ENCODE data around the gene GRIK1.

The GRIK1 gene

DNA sequence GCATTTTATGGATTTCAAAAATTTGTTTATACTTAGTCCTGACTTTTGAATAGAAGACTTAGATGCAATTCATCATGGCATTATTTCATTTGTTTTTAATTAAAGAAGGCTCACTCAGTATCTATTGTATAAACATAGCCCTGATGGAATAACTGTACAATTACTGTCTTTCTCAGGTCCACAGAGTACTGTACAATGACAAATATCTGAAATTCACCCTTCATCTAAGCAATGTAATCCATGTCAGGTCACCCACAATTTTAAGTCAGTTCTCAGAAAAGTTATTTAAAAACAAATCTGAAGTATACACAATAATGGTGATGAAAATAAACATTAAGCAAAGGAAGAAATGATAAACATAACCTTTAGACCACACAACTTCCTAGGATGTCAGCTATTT is 311.9 kb downstream of the GRIK1 start:
- Histone ChIP-seq H3K4me3 (ENCODE audit: severe bottlenecking) (no peak overlapping the region), H3K27ac (ENCODE audit: poor library complexity, severe bottlenecking) (no peak overlapping the region), H3K27me3 (ENCODE audit: insufficient read depth, poor library complexity, severe bottlenecking) (no peaks in the 10 kb centered on the region), H3K9me3 (ENCODE audit: severe bottlenecking) (no peaks in the 10 kb centered on the region), H3K36me3 (ENCODE audit: low read depth) (no peaks in the 10 kb centered on the region), H3K4me1 (ENCODE audit: insufficient read depth, poor library complexity, severe bottlenecking) (no peaks in the 10 kb centered on the region)
- ATAC-seq (ENCODE audit: low read depth) (no peak), DNase-seq (ENCODE audit: low spot score) (no peak)
- TF ChIP-seq, protein P1, sequence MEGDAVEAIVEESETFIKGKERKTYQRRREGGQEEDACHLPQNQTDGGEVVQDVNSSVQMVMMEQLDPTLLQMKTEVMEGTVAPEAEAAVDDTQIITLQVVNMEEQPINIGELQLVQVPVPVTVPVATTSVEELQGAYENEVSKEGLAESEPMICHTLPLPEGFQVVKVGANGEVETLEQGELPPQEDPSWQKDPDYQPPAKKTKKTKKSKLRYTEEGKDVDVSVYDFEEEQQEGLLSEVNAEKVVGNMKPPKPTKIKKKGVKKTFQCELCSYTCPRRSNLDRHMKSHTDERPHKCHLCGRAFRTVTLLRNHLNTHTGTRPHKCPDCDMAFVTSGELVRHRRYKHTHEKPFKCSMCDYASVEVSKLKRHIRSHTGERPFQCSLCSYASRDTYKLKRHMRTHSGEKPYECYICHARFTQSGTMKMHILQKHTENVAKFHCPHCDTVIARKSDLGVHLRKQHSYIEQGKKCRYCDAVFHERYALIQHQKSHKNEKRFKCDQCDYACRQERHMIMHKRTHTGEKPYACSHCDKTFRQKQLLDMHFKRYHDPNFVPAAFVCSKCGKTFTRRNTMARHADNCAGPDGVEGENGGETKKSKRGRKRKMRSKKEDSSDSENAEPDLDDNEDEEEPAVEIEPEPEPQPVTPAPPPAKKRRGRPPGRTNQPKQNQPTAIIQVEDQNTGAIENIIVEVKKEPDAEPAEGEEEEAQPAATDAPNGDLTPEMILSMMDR (IDR thresholded peaks at IDR 0.05; ENCODE audit: poor library complexity, severe bottlenecking) = no peak

DNA sequence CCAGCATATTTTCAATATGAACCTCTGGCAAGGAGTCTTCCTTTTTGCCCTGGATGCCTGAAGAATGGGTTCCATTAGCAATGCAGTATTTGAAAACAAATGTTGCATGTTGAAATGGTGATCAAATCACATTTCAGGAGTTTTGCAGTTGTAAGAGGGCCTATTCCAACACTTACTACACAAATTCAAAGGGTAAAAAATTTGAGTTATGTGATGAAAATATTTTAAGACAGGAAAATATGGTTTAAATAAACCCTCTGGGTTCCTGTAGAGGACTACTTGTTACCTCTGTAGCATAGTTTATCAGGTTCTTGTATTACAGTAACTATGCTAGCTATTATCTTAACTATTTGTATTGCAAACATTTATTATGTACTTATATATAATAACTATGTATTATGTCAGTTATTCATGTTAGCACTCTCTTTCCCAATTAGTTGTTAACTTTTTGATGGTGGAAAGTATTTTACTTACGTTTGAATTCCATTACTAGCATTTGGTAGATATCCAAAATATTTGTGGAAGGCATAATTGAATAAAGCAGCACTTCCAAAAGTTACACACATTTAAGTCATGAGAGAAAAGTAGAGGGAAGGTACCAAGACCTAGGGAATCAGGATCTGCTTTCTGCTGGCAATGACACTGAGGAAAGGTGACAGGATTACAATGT is 312.9 kb downstream of the GRIK1 start:
- Histone ChIP-seq H3K27ac (ENCODE audit: poor library complexity, severe bottlenecking) (no peak overlapping the region), H3K4me1 (ENCODE audit: insufficient read depth, poor library complexity, severe bottlenecking) (no peaks in the 10 kb centered on the region), H3K9me3 (ENCODE audit: severe bottlenecking) (no peaks in the 10 kb centered on the region), H3K36me3 (ENCODE audit: low read depth) (no peaks in the 10 kb centered on the region), H3K4me3 (ENCODE audit: severe bottlenecking) (no peak overlapping the region), H3K27me3 (ENCODE audit: insufficient read depth, poor library complexity, severe bottlenecking) (no peaks in the 10 kb centered on the region)
- DNase-seq (ENCODE audit: low spot score) (no peak), ATAC-seq (ENCODE audit: low read depth) (no peak)
- TF ChIP-seq, protein P1 (IDR thresholded peaks at IDR 0.05; ENCODE audit: poor library complexity, severe bottlenecking) = no peak

DNA sequence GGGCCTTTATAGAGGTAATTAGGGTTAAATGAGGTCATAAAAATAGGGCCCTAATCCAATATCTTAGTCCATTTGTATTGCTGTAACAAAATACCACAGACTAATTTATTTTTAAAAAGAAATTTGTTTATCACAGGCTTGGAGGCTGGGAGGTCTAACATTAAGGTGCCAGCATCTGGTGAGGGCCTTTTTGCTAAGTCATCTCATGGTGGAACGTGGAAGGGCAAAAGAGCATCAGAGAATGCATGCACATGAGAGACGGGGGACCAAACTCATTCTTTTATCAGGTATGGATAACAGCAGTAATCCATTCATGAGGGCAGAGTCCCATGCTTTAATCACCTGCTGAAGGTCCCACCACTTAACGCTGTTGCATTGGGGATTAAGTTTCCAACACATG is 313.8 kb downstream of the GRIK1 start:
- Histone ChIP-seq H3K4me3 (ENCODE audit: severe bottlenecking) (no peak overlapping the region), H3K4me1 (ENCODE audit: insufficient read depth, poor library complexity, severe bottlenecking) (no peaks in the 10 kb centered on the region), H3K36me3 (ENCODE audit: low read depth) (no peaks in the 10 kb centered on the region), H3K27me3 (ENCODE audit: insufficient read depth, poor library complexity, severe bottlenecking) (no peaks in the 10 kb centered on the region), H3K27ac (ENCODE audit: poor library complexity, severe bottlenecking) (no peak overlapping the region), H3K9me3 (ENCODE audit: severe bottlenecking) (no peaks in the 10 kb centered on the region)
- no peak for ATAC-seq (ENCODE audit: low read depth)
- DNase-seq (ENCODE audit: low spot score) = no peak
- TF ChIP-seq, protein P1 (IDR thresholded peaks at IDR 0.05; ENCODE audit: poor library complexity, severe bottlenecking) = no peak

DNA sequence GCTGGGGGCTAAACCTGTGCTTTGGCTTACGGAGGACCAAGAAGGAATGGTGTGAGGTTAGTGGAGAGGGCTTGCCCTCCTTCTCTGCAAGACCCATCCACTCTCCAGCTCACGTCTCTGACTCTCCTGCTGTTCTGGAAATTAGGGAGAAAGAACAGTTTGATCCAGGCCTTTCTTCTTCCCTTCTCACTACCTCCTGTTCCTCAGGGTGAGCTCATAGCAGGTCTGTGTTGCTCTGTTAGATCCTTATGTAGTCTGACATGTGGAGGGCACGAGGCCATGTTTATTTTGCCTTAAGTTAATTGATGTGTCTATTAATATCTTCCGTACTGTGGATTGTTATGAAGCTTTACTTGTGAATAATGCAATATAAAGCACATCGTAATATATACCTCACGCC is 315.0 kb downstream of the GRIK1 start:
- no peaks in the 10 kb centered on the region for H3K9me3 ChIP-seq (ENCODE audit: severe bottlenecking)
- H3K4me1 ChIP-seq (ENCODE audit: insufficient read depth, poor library complexity, severe bottlenecking) = no peaks in the 10 kb centered on the region
- no peaks in the 10 kb centered on the region for H3K27me3 ChIP-seq (ENCODE audit: insufficient read depth, poor library complexity, severe bottlenecking)
- TF ChIP-seq, protein P1 (IDR thresholded peaks at IDR 0.05; ENCODE audit: poor library complexity, severe bottlenecking) = no peak
- ATAC-seq (ENCODE audit: low read depth) (no peak), DNase-seq (ENCODE audit: low spot score) (no peak)
- H3K27ac ChIP-seq (ENCODE audit: poor library complexity, severe bottlenecking) = no peak overlapping the region
- H3K36me3 ChIP-seq (ENCODE audit: low read depth) = no peaks in the 10 kb centered on the region
- no peak overlapping the region for H3K4me3 ChIP-seq (ENCODE audit: severe bottlenecking)

DNA sequence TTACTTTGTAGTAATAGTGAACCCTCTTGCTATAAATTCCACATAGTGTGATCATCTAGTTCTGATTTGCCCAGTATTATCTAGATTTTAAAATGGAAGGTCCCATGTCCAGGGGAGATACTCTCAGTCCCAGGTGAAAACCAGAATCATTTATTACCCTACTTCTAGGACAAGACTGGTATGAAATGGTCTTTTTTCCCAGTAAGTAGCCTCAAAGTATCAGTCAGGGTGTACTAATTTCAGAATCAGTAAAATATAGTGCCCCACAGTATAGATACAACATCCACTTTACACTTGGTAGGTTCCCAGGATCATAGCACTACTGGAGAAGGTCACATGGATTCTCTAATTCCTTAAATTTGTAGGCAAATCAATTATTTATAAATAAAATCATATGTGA is 318.3 kb downstream of the GRIK1 start:
- H3K9me3 ChIP-seq (ENCODE audit: severe bottlenecking) = no peaks in the 10 kb centered on the region

More for the DNA sequence above, 318.3 kb downstream of the GRIK1 start:
- Histone ChIP-seq H3K4me3 (ENCODE audit: severe bottlenecking) (no peak overlapping the region), H3K4me1 (ENCODE audit: insufficient read depth, poor library complexity, severe bottlenecking) (no peaks in the 10 kb centered on the region), H3K27ac (ENCODE audit: poor library complexity, severe bottlenecking) (no peak overlapping the region), H3K27me3 (ENCODE audit: insufficient read depth, poor library complexity, severe bottlenecking) (no peaks in the 10 kb centered on the region), H3K36me3 (ENCODE audit: low read depth) (no peaks in the 10 kb centered on the region)
- TF ChIP-seq, protein P1 (IDR thresholded peaks at IDR 0.05; ENCODE audit: poor library complexity, severe bottlenecking) = no peak
- DNase-seq (ENCODE audit: low spot score) (no peak), ATAC-seq (ENCODE audit: low read depth) (no peak)
